H1 (cell line): ENCODE results near the gene SHROOM3. TPM values are rescaled to one million over a fixed set of nuclear protein-coding genes. Genes with fewer than 3 reads are reported as not detected.
A peak's percentile ranks its signal among the peaks of the same experiment; 100 is the strongest.

Source experiments
- CHD2 ChIP-seq: IDR thresholded peaks from 2 replicates; pipeline ENCODE4 v1.6.1; 2012; ENCODE audit warnings: low read length, improper control_type of control experiment
- CTCF ChIP-seq, 3 experiments: IDR thresholded peaks; 1 replicate in 2 of 3; 2 replicates in 1 of 3; pipeline versions ENCODE4 v1.5.1 to v1.6.1; 2011; ENCODE audit warnings: low read length in 3 of 3, mild to moderate bottlenecking in 3 of 3, inconsistent platforms in 2 of 3, low read depth in 1 of 3, moderate library complexity in 1 of 3; ENCODE audit not compliant: insufficient read depth in 1 of 3; ENCODE audit errors: control extremely low read depth in 1 of 3
- polyA plus RNA-seq, 7 experiments: library from polyadenylated mRNA; depleted of rRNA in 3 of 7; stranded (reverse) in 5 of 7; unstranded in 2 of 7; fragments of >200 nt in 5 of 7; fragments of 200-250 nt in 2 of 7; gene quantifications; 1 replicate in 5 of 7; 2 replicates in 1 of 7; 4 replicates in 1 of 7; pipeline versions ENCODE4 v1.2.1 to v1.2.3, GENCODE V29; 2011 to 2013; ENCODE audit warnings: missing spikeins in 2 of 7, mixed read lengths in 2 of 7
- total RNA-seq: library from RNA; stranded (reverse); fragmentation: NEBNext Ultra II Directional; extraction: Animal tissue kit (Norgen Biotek cat#: 25700); gene quantifications from 2 replicates; pipeline ENCODE4 v1.2.1, GENCODE V29; 2021

The SHROOM3 gene
- total and polyA plus RNA-seq, 2 of the 8 experiments (the other 6 are each of a cell fraction or from before 2014, with no cell fraction given): 15.8 to 34.0 TPM

- peak; percentile 39 to 61 (median 47) for TF ChIP-seq CTCF (IDR thresholded peaks at IDR 0.05; ENCODE audit: control extremely low read depth in 1 of 3, insufficient read depth in 1 of 3, low read depth in 1 of 3, low read length in 3 of 3)
- TF ChIP-seq CHD2: 0 out of 2 replicates have a peak, but pooled peaks have one; percentile 0
Measured at GRCh38 chr4:76784237-76784636, 349.2 kb downstream of the SHROOM3 start (continued).
